ENCODE data around the gene LSS.
A peak's percentile ranks its signal among the peaks of the same experiment; 100 is the strongest.
"Not testable (repeated sequence)": the region's sequence is repeated elsewhere in the genome, so short reads cannot be mapped to it uniquely, and the experiment has no call there.

The LSS gene

GRCh38 chr21:46151261-46151988 lies 77.1 kb downstream of the LSS start:
- DNase-seq, result no peak

- no peak for DNase-seq
These were observed 78.0 kb downstream of the LSS start for GRCh38 chr21:46150491-46151121.

GRCh38 chr21:46150073-46150472 lies 78.5 kb downstream of the LSS start:
- no peak for DNase-seq

- no peak for DNase-seq
These were observed 79.2 kb downstream of the LSS start for GRCh38 chr21:46149205-46149901.

DNA sequence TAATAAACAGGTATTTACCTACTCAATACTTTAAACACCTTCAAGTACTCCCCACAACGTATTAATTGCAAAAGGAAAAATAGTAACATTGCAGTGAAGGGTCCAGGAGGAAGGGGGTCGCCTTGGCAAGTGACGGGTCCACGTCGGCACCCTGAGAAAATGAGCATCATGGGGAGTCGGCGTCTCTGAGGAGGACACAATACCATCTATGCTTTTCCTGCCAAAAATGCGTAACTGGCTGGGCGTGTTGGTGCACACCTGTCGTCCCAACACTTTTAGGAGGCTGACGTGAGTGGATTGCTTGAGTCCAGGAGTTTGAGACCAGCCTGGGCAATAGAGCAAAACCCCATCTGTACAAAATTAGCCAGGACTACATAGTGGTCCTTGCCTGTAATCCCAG lies 80.5 kb downstream of the LSS start:
- DNase-seq, result no peak

- peak; percentile 51 for DNase-seq
These were observed 81.1 kb downstream of the LSS start for GRCh38 chr21:46147429-46147828.

GRCh38 chr21:46146856-46147255 lies 81.7 kb downstream of the LSS start:
- DNase-seq, result no peak

- no peak for DNase-seq
These were observed 82.5 kb downstream of the LSS start for GRCh38 chr21:46145840-46146691.

- DNase-seq, result no peak
These were observed 83.3 kb downstream of the LSS start for GRCh38 chr21:46145159-46145839.

DNA sequence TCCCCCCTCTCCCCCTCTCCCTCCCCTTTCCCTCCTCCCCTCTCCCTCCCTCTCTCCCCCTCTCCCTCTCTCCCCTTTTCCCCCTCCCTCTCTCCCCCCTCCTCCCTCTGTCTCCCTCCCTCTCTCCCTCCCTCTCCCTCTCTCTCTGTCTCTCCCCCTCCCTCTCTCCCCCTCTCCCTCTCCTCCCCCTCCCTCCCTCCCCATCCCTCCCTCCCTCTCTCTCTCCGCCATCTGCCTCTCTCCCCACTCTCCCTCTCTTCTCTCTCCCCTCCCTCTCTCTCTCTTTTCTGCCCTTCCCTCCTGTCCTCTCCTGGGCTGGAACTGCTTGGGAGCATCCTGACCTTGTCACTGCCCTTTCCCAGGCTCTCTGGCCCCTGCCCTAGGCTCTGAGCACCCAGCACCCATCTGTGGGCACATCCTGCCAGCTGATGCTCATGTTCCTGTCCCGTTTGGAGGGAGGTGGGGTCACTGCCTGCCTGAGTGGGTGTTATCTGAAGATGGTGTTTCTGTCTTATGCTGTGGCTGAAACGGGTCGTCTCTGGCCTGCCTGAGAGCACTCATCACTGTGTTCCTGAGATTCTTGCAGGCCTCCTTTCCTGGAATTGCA lies 84.0 kb downstream of the LSS start:
- DNase-seq, result no peak

- no peak for DNase-seq
These were observed 85.7 kb downstream of the LSS start for GRCh38 chr21:46142582-46143473.

DNA sequence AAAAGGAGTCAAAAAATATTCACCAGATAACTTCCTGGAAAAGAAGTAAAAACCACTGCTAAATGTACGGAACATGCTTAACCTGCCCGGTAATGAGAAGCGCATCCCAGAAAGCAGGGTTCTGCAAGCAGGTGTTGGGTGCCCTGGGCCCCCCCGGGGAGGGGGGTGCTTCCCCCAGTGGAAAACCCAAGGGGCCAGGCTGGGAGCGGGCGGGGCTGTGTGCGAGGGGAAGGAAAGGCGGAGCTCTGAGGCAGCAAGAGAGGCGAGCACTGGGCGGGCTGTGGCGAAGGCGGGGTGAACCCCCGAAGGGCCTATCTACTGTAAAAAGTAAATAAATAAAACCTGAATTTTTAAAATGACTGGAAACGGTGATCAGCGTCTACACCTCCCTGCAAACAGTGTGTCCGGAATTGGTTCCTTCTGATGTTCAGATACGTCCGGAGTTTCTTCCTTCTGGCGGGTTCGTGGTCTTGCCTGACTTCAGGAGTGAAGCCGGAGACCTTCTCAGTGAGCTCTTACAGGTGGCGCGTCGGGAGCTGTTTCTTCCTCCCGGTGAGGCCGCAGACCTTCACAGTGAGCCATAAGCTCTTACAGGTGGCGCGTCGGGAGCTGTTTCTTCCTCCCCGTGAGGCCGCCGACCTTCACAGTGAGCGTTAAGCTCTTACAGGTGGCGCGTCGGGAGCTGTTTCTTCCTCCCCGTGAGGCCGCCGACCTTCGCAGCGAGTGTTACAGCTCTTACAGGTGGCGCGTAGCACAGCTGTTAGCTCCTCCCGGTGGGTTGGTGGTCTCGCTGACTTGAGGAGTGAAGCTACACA lies 86.6 kb downstream of the LSS start:
- no peak for DNase-seq

DNA sequence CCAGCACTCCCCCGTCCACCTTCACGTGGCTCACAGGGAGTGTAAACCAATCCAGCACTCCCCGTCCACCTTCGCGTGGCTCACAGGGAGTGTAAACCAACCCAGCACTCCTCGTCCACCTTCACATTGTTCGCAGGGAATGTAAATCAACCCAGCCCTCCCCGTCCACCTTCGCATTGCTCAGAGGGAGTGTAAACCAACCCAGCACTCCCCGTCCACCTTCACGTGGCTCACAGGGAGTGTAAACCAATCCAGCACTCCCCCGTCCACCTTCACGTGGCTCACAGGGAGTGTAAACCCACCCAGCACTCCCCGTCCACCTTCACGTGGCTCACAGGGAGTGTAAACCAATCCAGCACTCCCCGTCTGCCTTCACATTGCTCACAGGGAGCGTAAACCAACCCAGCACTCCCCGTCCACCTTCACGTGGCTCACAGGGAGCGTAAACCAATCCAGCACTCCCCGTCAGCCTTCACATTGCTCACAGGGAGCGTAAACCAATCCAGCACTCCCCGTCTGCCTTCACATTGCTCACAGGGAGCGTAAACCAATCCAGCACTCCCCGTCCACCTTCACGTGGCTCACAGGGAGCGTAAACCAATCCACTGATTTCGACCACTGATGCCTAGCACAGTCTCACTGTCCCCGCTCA lies 88.1 kb downstream of the LSS start:
- DNase-seq, result not testable (repeated sequence)

- no peak for DNase-seq
These were observed 88.9 kb downstream of the LSS start for GRCh38 chr21:46139686-46140085.

DNA sequence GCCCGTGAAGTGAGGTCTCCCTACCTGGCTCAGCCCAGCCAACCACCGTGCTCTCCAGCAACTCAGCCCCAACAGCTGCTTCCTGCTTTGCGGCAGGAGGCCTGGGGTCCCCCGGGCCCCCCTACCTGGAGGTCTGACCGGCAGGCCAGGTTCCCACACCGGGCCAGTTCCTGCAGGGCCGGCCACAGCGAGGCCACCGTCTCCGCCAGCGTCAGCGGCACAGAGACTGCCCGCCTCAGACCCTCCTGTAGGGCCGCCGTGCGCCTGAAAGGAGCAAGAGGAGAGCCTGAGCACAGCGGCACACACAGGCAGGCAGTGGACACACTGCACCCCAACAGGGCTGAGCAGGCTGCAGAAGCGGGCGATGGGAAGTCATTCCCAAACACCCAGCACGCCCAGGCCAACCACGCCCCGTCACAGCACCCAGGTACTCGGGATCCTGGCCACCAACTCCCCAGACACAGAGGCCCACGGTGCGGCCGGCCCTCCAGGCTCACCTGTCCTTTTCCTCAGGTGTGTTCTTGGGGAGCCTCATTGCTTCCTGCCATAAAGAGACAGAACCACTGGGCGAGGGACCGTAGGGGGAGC lies 90.1 kb downstream of the LSS start:
- no peak for DNase-seq
